ENCODE measurements around the gene CDC6.

Gene CDC6

GRCh38 chr17:40352779-40353394 lies 65.2 kb downstream of the CDC6 start:
- peak; percentile 28 to 40 (median 34) for DNase-seq
